GM18907 (cell line): ENCODE measurements around the gene TCL1A.
"Not testable (repeated sequence)": the region's sequence is repeated elsewhere in the genome, so short reads cannot be mapped to it uniquely, and the experiment has no call there.

Experiments
- ATAC-seq: cut with Tn5 transposase; IDR thresholded peaks from one replicate; pipeline ENCODE4 v1.9.1; 2021; ENCODE audit warnings: mild to moderate bottlenecking, moderate library complexity; ENCODE audit not compliant: unreplicated experiment

TCL1A gene, protein sequence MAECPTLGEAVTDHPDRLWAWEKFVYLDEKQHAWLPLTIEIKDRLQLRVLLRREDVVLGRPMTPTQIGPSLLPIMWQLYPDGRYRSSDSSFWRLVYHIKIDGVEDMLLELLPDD

DNA sequence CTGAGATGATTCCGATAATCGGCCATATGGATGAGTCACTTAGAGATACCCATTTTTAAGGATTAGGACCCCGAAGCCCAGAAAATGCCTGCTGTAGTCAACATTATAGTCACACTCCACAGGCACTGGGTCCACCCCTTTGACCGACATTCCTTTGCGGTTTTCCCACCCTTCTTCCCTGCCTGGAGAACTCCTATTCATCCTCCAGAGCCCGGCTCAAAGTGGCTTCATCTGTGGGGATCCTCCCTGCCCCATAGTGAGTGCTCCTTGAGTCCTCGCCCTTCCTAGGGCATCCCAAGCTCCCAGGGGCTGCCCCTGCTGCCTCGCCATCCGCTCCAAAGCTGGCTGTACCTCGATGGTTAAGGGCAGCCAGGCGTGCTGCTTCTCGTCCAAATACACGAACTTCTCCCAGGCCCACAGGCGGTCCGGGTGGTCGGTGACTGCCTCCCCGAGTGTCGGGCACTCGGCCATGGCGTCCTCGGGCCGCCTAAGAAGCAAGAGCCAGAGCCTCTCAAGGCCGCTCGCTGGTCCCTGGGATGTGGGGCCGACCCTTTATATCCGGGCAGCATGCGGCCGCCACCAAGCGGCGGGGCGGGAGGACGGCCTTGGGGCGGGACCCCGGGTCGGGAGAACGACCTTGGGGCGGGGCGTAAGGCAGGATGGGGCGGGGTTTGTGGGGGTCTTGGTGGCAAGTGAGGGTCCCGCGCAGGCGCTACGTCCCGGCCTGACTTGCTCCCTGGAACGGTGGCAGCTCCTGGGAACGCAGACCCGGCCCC is at the start of gene TCL1A:
TCL1A (minus strand) TSS at position 530 of the 776 bp plus-strand sequence; CDS start at position 471, 59 bp downstream.
- ATAC-seq: peak; percentile 75

GRCh38 chr14:95763032-95763431 is 49.1 kb upstream of the TCL1A start:
- ATAC-seq: not testable (repeated sequence)

GRCh38 chr14:95761436-95761835 is 47.5 kb upstream of the TCL1A start:
- no peak for ATAC-seq

- no peak for ATAC-seq
Observed at GRCh38 chr14:95760596-95760995, 46.7 kb upstream of the TCL1A start.

- ATAC-seq: no peak
Observed at GRCh38 chr14:95759941-95760340, 46.0 kb upstream of the TCL1A start.

DNA sequence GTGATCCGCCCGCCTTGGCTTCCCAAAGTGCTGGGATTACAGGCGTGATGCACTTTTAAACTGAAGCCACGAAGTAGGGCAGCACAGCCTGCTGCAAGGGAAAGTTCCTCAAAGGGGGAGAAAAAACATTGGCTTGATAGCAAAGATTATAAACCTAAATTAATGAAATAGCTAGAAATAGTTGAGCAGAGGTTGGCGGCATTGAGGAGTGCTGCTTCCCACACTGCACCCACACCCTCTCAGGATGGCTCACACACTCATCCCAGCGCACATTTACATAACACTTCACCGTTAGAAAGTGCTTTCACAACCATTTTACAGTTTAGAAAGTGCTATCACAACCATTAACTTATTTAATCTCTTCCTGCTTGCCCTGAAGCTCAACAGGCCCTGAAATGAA is 44.4 kb upstream of the TCL1A start:
- ATAC-seq: no peak

DNA sequence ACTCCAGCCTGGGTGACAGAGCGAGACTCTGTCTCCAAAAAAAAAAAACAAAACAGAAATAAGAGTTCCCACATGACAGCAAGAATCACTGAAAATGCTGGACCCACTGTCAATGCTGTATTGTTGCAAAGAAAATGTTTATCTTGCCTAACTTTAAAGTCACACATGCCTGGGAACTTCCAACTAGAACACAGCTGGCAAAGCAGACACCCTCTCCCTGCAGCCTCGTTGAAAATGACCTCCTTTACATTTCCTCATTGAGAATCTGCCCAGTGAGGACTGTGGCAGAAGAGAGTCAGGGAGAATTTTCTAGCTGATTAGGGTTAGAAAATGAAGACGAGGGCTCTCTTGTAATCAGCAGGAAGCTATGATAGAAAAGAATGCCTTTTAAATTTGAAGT is 42.8 kb upstream of the TCL1A start:
- no peak for ATAC-seq

- ATAC-seq: no peak
Observed at GRCh38 chr14:95756127-95756526, 42.2 kb upstream of the TCL1A start.

DNA sequence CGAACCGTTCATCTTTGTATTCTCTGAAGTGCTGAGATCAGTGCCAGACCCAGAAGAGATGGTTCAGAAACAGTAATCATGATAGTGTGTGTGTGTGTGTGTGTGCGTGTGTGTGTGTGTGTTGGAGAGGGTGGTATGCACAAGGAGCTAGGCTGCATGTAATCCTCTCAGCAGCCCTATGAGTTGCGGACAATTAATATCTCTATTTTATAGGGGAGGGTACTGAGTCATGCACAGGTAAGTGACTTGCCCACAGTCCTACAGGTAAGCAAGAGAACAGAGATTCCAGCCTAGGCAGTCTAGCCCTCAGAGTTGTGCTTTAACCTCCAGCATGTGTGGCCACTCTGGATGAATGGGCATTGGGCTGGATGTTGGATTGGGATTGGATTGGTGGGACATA is 27.9 kb upstream of the TCL1A start:
- ATAC-seq: no peak

- no peak for ATAC-seq
Observed at GRCh38 chr14:95741038-95741490, 27.1 kb upstream of the TCL1A start.

- ATAC-seq: no peak
Observed at GRCh38 chr14:95739356-95739755, 25.4 kb upstream of the TCL1A start.

GRCh38 chr14:95733212-95733611 is 19.3 kb upstream of the TCL1A start:
- ATAC-seq: no peak

GRCh38 chr14:95730126-95730525 is 16.2 kb upstream of the TCL1A start:
- ATAC-seq: no peak

DNA sequence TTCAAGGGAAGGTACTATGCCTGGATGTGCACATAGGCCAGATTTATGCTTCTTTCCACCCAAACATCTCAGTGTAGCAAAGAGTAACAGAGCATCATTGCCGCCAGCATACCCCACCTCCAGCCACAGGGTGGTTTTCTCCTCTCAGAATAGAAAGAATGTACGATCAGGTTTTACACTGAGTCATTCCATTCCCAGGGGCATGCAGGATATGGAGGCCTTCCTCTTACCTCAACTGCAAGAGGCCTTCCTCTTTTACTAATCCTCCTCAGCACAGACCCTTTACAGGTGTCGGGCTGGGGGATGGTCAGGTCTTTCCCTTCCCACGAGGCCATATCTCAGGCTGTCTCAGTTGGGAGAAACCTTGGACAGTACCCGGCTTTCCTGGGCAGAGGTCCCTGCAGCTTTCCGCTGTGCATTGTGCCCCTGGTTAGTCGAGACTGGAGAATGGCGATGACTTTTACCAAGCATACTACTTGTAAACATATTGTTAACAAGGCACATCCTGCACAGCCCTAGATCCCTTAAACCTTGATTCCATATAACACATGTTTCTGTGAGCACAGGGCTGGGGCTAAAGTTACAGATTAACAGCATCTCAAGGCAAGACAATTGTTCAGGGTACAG is 15.6 kb upstream of the TCL1A start:
- ATAC-seq: peak; percentile 53

DNA sequence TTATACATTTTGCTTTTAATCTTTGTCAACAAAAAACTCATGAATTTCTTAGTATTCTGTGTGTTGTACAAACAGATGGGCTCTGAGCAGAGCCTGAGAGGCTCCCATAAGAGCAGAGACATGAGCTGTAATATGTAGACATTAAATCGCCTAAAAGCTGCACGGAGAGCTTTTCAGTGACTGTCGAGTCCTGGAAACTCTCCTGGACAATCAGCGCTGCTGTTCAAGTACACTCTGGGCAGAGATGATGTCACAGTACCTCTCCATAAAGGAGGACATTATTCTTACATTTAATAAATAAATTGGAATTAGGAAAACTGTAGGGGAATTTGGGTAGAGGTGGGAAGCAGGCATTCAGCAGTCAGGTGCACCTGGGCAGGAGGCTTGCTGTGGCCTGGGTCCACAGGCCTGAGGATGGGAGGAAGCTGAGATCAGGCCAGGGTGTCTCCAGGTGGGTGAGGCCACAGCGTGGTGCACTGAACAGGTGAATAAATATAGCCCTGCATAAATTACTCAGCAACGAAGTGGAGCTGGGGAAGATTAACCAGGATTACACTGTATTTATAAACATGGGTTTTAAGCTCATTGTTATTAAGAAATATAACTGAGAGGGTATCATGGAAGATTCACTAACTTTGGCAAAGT is 13.3 kb upstream of the TCL1A start:
- ATAC-seq: no peak

DNA sequence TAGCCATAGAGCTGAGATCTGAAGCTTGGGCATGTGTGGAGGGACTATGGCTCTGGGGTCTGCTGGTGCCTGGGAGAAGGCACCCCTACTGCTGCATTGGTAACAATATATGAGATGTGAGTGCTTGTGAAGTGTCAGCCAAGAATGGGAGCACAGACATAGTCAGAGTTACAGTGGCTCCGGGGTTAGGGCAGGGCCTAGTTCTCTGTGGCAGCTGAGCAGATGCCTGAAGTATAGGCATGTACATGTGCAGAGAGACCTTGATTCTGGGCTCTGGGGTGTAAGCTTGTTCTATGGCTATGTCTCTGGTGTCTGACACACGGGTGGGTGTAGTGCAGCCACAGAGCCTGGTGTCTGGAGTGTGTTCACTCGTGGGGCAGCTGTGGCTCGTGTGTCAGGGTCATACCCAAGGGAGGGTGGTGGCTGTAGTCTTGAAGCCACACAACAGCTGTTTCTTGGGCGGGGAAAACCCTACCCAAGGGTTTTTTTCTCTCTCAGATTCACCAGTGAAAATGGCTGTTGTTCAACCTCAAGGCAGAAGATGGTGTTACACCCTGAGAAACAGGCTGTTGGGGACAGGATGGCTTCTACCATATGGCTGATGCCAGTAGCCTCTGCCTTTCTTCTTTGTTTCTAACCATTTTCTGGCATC is 11.9 kb upstream of the TCL1A start:
- ATAC-seq: peak; percentile 88

- ATAC-seq: no peak
Observed at GRCh38 chr14:95722525-95723190, 8.7 kb upstream of the TCL1A start.

DNA sequence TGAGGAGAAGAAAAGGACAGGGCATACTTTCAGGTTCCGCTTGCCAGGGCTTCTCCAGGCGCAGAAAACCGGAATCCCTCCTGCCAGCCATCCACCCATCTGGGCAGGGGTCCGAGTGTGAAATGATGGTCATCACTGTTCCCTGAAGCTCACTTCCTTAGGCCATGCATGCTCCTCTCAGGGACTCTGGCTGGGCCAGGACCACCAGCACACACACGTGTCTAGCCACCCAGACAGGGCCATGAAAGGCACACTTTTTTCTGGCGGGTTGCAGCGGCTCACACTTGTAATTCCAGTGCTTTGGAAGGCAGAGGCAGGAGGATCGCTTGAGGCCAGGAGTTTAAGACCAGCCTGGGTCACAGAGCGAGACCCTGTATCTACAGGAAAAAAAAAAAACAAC is 1.5 kb downstream of the TCL1A start:
- no peak for ATAC-seq

DNA sequence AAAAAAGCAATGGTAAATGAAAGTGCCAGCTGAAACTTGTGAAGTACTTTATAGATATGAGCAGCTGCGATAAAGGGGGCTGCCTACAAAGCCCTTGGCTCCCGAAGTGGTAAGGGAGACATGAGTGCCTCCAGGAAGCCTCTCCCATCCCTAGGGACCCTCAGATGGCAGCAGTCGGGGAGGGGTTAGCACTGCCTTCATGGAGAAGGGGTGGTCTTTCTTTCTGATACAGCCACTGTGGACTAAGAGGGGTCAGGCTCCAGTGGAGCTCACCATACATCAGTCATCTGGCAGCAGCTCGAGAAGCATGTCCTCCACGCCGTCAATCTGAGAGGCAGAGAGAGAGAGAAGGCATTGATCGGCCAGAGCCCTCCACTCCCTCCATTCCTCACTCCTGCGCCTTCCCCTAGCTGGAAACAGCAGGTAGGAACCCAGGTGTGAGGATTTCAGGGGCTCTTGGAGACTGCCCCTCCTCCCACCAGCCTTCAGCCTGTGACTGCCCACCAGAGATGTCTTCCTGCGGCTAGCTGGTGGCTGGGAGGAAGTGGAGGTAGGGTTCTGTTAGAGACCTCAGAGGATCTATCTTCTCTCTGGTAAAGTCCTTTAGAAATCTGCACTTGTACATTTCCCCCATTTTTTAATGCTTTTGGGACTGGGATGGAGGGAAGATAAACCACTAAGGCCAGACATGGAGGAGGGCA is 2.3 kb downstream of the TCL1A start:
- ATAC-seq: peak; percentile 40

DNA sequence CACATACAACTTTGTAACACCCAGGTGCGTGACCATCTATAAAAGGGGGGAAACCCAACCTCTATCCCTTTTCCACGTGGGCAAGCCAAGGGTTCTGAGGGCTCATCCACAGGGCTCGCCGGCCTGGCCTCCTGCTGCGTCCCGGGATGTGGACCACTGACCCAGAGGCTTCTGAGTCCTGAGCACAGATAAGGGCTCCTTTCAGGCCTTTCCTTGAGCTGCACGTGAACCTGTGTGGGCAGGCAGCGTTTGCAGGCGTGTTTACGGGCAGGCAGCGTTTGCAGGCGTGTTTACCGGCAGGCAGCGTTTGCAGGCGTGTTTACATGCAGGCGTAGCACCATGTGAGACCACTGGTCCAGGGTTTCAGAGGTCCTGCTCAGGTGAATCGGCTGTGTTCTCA is 3.8 kb downstream of the TCL1A start:
- ATAC-seq: no peak
